Spleen (tissue), 11 donors: ENCODE data around the gene OSBPL9. TPM values are rescaled to one million over a fixed set of nuclear protein-coding genes. Genes with fewer than 3 reads are reported as not detected.

Source experiments
- DNase-seq: peaks from one replicate; pipeline ENCODE4 v3.0.0-alpha.2; 2020
- H3K27ac ChIP-seq, 8 donors: fragments of 200-600 bp; sonication (generic) in 7 of 8; 1 replicate in 4 of 8; 2 replicates in 4 of 8; pipeline versions ENCODE4 v1.5.0 to v1.8.0; 2016 to 2021; ENCODE audit warnings: inconsistent platforms in 4 of 8, mild to moderate bottlenecking in 4 of 8, moderate library complexity in 1 of 8
- H3K27me3 ChIP-seq, 7 donors: fragments of 200-600 bp; sonication (generic) in 6 of 7; replicated peaks in 1 of 7; 1 replicate in 4 of 7; 2 replicates in 3 of 7; pipeline versions ENCODE4 v1.5.0 to v1.8.0; 2016 to 2021; ENCODE audit warnings: inconsistent platforms in 3 of 7, mild to moderate bottlenecking in 1 of 7
- H3K36me3 ChIP-seq, 6 donors: fragments of 200-600 bp; sonication (generic) in 5 of 6; 1 replicate in 4 of 6; 2 replicates in 2 of 6; pipeline versions ENCODE4 v1.5.0 to v1.8.0; 2016 to 2021; ENCODE audit warnings: inconsistent platforms in 2 of 6
- H3K4me1 ChIP-seq, 6 donors: fragments of 200-600 bp; sonication (generic) in 5 of 6; 1 replicate in 3 of 6; 2 replicates in 3 of 6; pipeline versions ENCODE4 v1.5.0 to v1.8.0; 2016 to 2021; ENCODE audit warnings: inconsistent platforms in 3 of 6
- H3K4me3 ChIP-seq, 8 donors: fragments of 200-600 bp; sonication (generic) in 7 of 8; 1 replicate in 4 of 8; 2 replicates in 4 of 8; pipeline versions ENCODE4 v1.5.0 to v1.8.0; 2016 to 2021; ENCODE audit warnings: inconsistent platforms in 4 of 8, mild to moderate bottlenecking in 4 of 8, moderate library complexity in 2 of 8
- H3K9me3 ChIP-seq, 8 donors: fragments of 200-600 bp; sonication (generic) in 7 of 8; 1 replicate in 4 of 8; 2 replicates in 4 of 8; pipeline versions ENCODE4 v1.5.0 to v1.8.0; 2016 to 2021; ENCODE audit warnings: inconsistent platforms in 4 of 8
- POLR2A ChIP-seq, 3 donors: fragments of 450-650 bp; IDR thresholded peaks; one replicate each; pipeline ENCODE4 v1.5.1; 2017; ENCODE audit warnings: antibody characterized with exemption in 3 of 3, mild to moderate bottlenecking in 1 of 3
- POLR2AphosphoS5 ChIP-seq, 3 donors: sonication (generic); formaldehyde crosslinking; IDR thresholded peaks; one replicate each; pipeline ENCODE4 v1.5.1; 2017; ENCODE audit warnings: antibody characterized with exemption in 3 of 3
- WGBS, 5 donors: extraction: QIAGEN DNeasy Blood & Tissue Kit in 3 of 5; methylation state at CpG; one replicate each; pipeline versions ENCODE4 v1.1.5 to v1.1.7; 2013 to 2018; 5-methylcytosine and 5-hydroxymethylcytosine counted together
- intact Hi-C: fragments of 100-400 bp; cut with DNase I; formaldehyde crosslinking; loops from one replicate; pipeline ENCODE4 v1.15.0; 2023; ENCODE audit warnings: low total_unique reads
- polyA plus RNA-seq, 3 donors: library from polyadenylated mRNA; stranded (reverse); fragments of 200-250 nt; gene quantifications; one replicate each; pipeline ENCODE4 v1.2.1, GENCODE V29; 2013
- total RNA-seq, 7 donors: library from RNA; depleted of rRNA in 3 of 7; stranded (reverse); fragments of >200 nt in 3 of 7; fragmentation: NEBNext Ultra II Directional in 4 of 7; extraction: Animal tissue kit (Norgen Biotek cat#: 25700) in 4 of 7; gene quantifications; one replicate each; pipeline versions ENCODE4 v1.1.0 to v1.2.1, GENCODE V29; 2016 to 2021
- TF ChIP-seq, protein P1 (sequence below), 11 experiments: fragments of 200-600 bp in 7 of 11; fragments of 450-650 bp in 4 of 11; sonication (generic) in 4 of 11; IDR thresholded peaks in 8 of 11; conservative IDR thresholded peaks in 3 of 11; 1 replicate in 7 of 11; 2 replicates in 4 of 11; pipeline versions ENCODE4 v1.4.0 to v1.8.0; 2016 to 2021; ENCODE audit warnings: antibody characterized with exemption in 11 of 11, inconsistent platforms in 4 of 11, mild to moderate bottlenecking in 1 of 11
- donor health status: healthy with polysubstance abuse.
- donor health status: DM: no; HTN: no; CAD: no; lungs with moderate emphysema.
- donor health status: DM: no; HTN: no; CAD: no.
- donor health status: Bipolar disorder and iron deficiency.
- donor health status: healthy.
- donor health status: DM: no; HTN: no; CAD: no.
- donor health status: DM: yes; HTN: yes; CAD: no.

OSBPL9 gene
- total and polyA plus RNA-seq, 10 donors: 34.6 to 97.4 (median 80.6) TPM

DNA sequence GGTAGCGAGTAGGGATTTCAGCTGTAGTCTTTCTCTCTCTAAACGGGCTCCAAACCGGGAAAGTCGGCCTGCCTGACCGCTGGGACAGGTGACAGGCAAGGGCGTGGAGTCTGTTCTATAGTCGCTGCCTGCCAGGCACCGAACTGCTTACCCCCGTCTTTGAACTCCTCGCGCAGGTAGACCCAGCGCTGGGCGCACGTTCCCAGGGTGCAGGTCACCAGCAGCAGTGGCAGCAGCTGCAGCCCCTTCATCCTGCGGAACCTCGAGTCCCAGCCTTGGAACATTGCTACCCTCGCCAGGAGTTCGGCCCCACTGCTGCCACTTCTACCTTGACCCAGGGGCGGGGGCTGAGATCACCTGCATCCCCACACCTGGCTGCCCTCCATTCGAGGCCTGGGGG lies 22.2 kb upstream of the OSBPL9 start:
- no peak for DNase-seq
- peaks cover 0 to 4% (median 0%) of the 10 kb centered on the region in 6 donors for H3K4me1 ChIP-seq

DNA sequence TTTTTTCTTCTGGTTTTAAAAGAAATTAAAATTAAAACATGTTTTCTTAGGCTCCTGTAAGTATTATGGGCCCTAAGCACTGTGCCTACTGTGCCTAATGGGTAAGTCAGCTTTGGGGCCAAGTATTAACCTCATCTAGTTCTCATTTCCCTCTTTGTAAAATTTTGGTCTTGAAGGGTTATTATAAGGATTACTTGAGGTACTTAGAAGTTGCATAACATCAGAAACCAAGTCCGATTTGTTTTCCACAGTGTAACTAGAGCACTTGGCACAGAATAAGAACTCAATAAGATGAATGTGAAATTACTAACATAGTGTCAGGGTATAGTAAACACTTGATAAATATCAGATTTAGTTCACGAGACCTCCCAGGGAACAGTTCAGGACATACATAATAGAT lies 16.4 kb upstream of the OSBPL9 start:
- no peaks in the 10 kb centered on the region for H3K27me3 ChIP-seq
- no peak for DNase-seq
- no peaks in the 10 kb centered on the region for H3K9me3 ChIP-seq
- 64 to 80% (median 70%) methylated on average over 2 of the region's 2 CpGs for WGBS, 5 donors
- no peaks in the 10 kb centered on the region for H3K36me3 ChIP-seq
- peaks cover 0 to 8% (median 0%) of the 10 kb centered on the region in 6 donors for H3K4me1 ChIP-seq
- TF ChIP-seq, protein P1, sequence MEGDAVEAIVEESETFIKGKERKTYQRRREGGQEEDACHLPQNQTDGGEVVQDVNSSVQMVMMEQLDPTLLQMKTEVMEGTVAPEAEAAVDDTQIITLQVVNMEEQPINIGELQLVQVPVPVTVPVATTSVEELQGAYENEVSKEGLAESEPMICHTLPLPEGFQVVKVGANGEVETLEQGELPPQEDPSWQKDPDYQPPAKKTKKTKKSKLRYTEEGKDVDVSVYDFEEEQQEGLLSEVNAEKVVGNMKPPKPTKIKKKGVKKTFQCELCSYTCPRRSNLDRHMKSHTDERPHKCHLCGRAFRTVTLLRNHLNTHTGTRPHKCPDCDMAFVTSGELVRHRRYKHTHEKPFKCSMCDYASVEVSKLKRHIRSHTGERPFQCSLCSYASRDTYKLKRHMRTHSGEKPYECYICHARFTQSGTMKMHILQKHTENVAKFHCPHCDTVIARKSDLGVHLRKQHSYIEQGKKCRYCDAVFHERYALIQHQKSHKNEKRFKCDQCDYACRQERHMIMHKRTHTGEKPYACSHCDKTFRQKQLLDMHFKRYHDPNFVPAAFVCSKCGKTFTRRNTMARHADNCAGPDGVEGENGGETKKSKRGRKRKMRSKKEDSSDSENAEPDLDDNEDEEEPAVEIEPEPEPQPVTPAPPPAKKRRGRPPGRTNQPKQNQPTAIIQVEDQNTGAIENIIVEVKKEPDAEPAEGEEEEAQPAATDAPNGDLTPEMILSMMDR (IDR thresholded peaks at IDR 0.05 in 8 of 11, conservative IDR thresholded peaks at IDR 0.05 in 3 of 11): no peak
- TF ChIP-seq POLR2AphosphoS5 (IDR thresholded peaks at IDR 0.05) (no peak), POLR2A (IDR thresholded peaks at IDR 0.05) (no peak)
- intact Hi-C loops: no loop called here
- no peak overlapping the region for H3K27ac ChIP-seq
- no peak overlapping the region for H3K4me3 ChIP-seq

More for the DNA sequence above, 22.2 kb upstream of the OSBPL9 start:
- H3K36me3 ChIP-seq: no peaks in the 10 kb centered on the region
- intact Hi-C loops: no loop called here
- 91 to 96% (median 94%) methylated on average over 19 to 20 of the region's 20 CpGs for WGBS, 5 donors
- H3K4me3 ChIP-seq: no peak overlapping the region
- H3K27ac ChIP-seq: no peak overlapping the region
- H3K27me3 ChIP-seq: no peaks in the 10 kb centered on the region
- TF ChIP-seq, protein P1 (IDR thresholded peaks at IDR 0.05 in 8 of 11, conservative IDR thresholded peaks at IDR 0.05 in 3 of 11): no peak
- TF ChIP-seq POLR2AphosphoS5 (IDR thresholded peaks at IDR 0.05) (no peak), POLR2A (IDR thresholded peaks at IDR 0.05) (no peak)
- H3K9me3 ChIP-seq: no peaks in the 10 kb centered on the region

DNA sequence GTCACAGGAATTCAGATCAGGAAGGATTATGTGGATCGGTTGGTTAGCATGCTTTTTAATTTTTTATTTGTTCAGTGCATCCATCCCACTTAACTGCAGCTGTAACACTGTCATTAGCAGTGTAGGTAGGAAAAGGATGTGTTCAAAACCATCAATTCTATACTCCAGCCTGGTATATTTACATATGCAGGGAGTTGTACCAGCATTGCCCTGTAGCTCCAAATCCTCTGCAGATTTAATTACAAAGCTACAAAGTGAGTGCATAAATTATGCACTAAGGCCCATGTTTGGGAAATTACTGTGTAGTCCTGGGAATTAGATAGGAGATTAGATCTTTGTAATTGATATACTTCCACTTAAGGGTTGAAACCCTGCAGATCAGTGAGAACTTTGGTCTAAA lies 15.9 kb upstream of the OSBPL9 start:
- Histone ChIP-seq H3K36me3 (no peaks in the 10 kb centered on the region), H3K27me3 (no peaks in the 10 kb centered on the region), H3K4me3 (no peak overlapping the region), H3K27ac (no peak overlapping the region), H3K9me3 (no peaks in the 10 kb centered on the region), H3K4me1 (peaks cover 0 to 12% (median 2%) of the 10 kb centered on the region in 6 donors)
- no peak for DNase-seq
- TF ChIP-seq, protein P1 (IDR thresholded peaks at IDR 0.05 in 8 of 11, conservative IDR thresholded peaks at IDR 0.05 in 3 of 11): no peak
- TF ChIP-seq POLR2AphosphoS5 (IDR thresholded peaks at IDR 0.05): no peak
- TF ChIP-seq POLR2A (IDR thresholded peaks at IDR 0.05): no peak
- intact Hi-C loops: no loop called here
- WGBS, 5 donors: 63 to 82% (median 77%) methylated on average over 1 of the region's 1 CpG

DNA sequence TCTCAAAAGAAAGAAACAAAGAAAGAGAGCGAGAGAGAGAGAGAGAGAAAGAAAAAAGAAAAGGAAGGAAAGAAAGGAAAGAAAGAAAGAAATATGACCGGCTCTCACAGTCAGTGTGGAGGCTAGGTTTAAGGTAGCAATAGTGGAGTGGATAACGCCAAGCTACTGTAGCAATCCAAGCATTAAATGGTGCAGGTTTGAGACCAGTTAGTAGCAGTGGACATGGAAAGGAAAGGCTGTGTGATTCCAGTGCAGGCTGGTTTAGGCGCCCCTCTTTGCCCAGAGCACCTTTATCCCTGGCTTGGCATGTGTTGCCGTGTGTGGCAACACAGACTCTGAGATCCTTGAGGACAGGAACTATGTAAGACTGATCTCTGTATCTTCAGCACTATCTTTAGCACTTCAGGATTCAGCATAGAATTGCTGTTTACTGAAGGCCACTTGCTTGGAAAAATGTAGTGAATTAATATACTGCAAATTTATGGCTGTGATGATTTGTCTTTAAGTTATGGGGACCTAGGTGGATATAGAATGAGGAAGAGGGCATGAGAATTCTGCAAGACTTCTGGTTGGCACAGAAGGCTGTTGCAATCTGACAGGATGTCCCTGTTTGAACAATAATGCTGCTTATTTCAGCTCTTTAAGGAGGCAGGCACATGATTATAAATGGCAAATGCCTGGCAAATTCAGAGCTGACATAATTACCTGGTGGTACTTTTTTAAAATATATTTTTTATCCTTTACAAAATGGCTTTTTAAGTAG lies 10.8 kb upstream of the OSBPL9 start:
- H3K27me3 ChIP-seq: no peaks in the 10 kb centered on the region
- peak overlapping the region in 7 of 8 donors; percentile 50 to 83 (median 69) for H3K27ac ChIP-seq
- WGBS, 5 donors: 50 to 76% (median 66%) methylated on average over 5 of the region's 5 CpGs
- peaks cover 3 to 41% (median 22%) of the 10 kb centered on the region in 6 donors for H3K4me1 ChIP-seq
- DNase-seq: no peak
- intact Hi-C loops: no loop called here
- H3K4me3 ChIP-seq: peak overlapping the region in 1 of 8 donors; percentile 8
- no peak for TF ChIP-seq POLR2A (IDR thresholded peaks at IDR 0.05)
- TF ChIP-seq, protein P1 (IDR thresholded peaks at IDR 0.05 in 8 of 11, conservative IDR thresholded peaks at IDR 0.05 in 3 of 11): no peak
- TF ChIP-seq POLR2AphosphoS5 (IDR thresholded peaks at IDR 0.05): peak in 1 of 3 donors; percentile 58
- H3K9me3 ChIP-seq: no peaks in the 10 kb centered on the region
- no peaks in the 10 kb centered on the region for H3K36me3 ChIP-seq
